ENCODE data around the gene NMT2. TPM values are rescaled to one million over a fixed set of nuclear protein-coding genes. Genes with fewer than 3 reads are reported as not detected.

Gene NMT2

GRCh38 chr10:15059914-15060313 lies 108.6 kb downstream of the NMT2 start:
- H3K9ac ChIP-seq (ENCODE audit: low read depth, low read length, poor library complexity), result no peak overlapping the region
- H2AFZ ChIP-seq (ENCODE audit: low read length), result no peak overlapping the region
- peaks cover 0 to 3% of the 10 kb centered on the region in 2 donors for H3K9me3 ChIP-seq (replicated peaks in 1 of 2; ENCODE audit: control insufficient read depth in 2 of 2, insufficient read depth in 1 of 2, low read depth in 1 of 2, low read length in 2 of 2)
- H2BK12ac ChIP-seq (ENCODE audit: low read length), result no peak overlapping the region
- no peak overlapping the region for H3K4ac ChIP-seq (ENCODE audit: low read length)
- no peak overlapping the region for H3K23ac ChIP-seq (ENCODE audit: low read depth, low read length, poor library complexity)
- no peak for DNase-seq (ENCODE audit: low spot score)
- no peak overlapping the region for H3K27ac ChIP-seq (replicated peaks; ENCODE audit: low read length)
- WGBS, 2 donors (ENCODE audit: extremely low coverage in 2 of 2, insufficient read length in 2 of 2, insufficient replicate concordance in 1 of 2), result no CpG with 5 or more reads among the region's 4 CpGs
- no peaks in the 10 kb centered on the region for H3K27me3 ChIP-seq (ENCODE audit: control insufficient read depth in 3 of 3, insufficient read depth in 3 of 3, low read depth in 1 of 3, low read length in 3 of 3)
- no peak overlapping the region for H4K91ac ChIP-seq (ENCODE audit: low read depth, low read length, poor library complexity)
- H3K4me3 ChIP-seq (ENCODE audit: low read length in 2 of 2), result no peak overlapping the region
- no peak overlapping the region for H2BK5ac ChIP-seq (ENCODE audit: low read length)
- H3K14ac ChIP-seq (ENCODE audit: low read length), result no peak overlapping the region
- no peak overlapping the region for H2BK15ac ChIP-seq (ENCODE audit: low read length)
- H3K79me1 ChIP-seq (ENCODE audit: low read depth, low read length), result no peaks in the 10 kb centered on the region
- no peak overlapping the region for H2BK120ac ChIP-seq (ENCODE audit: low read depth, low read length)
- no peaks in the 10 kb centered on the region for H3K4me1 ChIP-seq (ENCODE audit: control insufficient read depth in 2 of 2, insufficient read depth in 1 of 2, low read depth in 1 of 2, low read length in 2 of 2)
- no peak overlapping the region for H3K4me2 ChIP-seq (ENCODE audit: insufficient read depth, low read length, poor library complexity, severe bottlenecking)
- no peak overlapping the region for H4K8ac ChIP-seq (ENCODE audit: low read depth, low read length)
- H2AK5ac ChIP-seq (ENCODE audit: low read depth, low read length), result no peak overlapping the region
- H3K36me3 ChIP-seq (replicated peaks in 1 of 2; ENCODE audit: control insufficient read depth in 2 of 2, insufficient read depth in 2 of 2, low read length in 2 of 2), result no peaks in the 10 kb centered on the region
- H3K18ac ChIP-seq (ENCODE audit: low read length), result no peak overlapping the region

- WGBS, 2 donors (ENCODE audit: extremely low coverage in 2 of 2, insufficient read length in 2 of 2, insufficient replicate concordance in 1 of 2), result no CpG with 5 or more reads among the region's 1 CpG
- Histone ChIP-seq H4K8ac (ENCODE audit: low read depth, low read length) (no peak overlapping the region), H3K79me1 (ENCODE audit: low read depth, low read length) (no peaks in the 10 kb centered on the region), H3K9ac (ENCODE audit: low read depth, low read length, poor library complexity) (no peak overlapping the region), H3K27ac (replicated peaks; ENCODE audit: low read length) (no peak overlapping the region), H2BK12ac (ENCODE audit: low read length) (no peak overlapping the region), H3K9me3 (replicated peaks in 1 of 2; ENCODE audit: control insufficient read depth in 2 of 2, insufficient read depth in 1 of 2, low read depth in 1 of 2, low read length in 2 of 2) (peaks cover 0 to 3% of the 10 kb centered on the region in 2 donors), H2AFZ (ENCODE audit: low read length) (no peak overlapping the region), H2BK5ac (ENCODE audit: low read length) (no peak overlapping the region), H3K14ac (ENCODE audit: low read length) (no peak overlapping the region), H2BK15ac (ENCODE audit: low read length) (no peak overlapping the region), H2AK5ac (ENCODE audit: low read depth, low read length) (no peak overlapping the region), H3K36me3 (replicated peaks in 1 of 2; ENCODE audit: control insufficient read depth in 2 of 2, insufficient read depth in 2 of 2, low read length in 2 of 2) (no peaks in the 10 kb centered on the region), H3K27me3 (ENCODE audit: control insufficient read depth in 3 of 3, insufficient read depth in 3 of 3, low read depth in 1 of 3, low read length in 3 of 3) (no peaks in the 10 kb centered on the region), H3K4me1 (ENCODE audit: control insufficient read depth in 2 of 2, insufficient read depth in 1 of 2, low read depth in 1 of 2, low read length in 2 of 2) (no peaks in the 10 kb centered on the region), H3K18ac (ENCODE audit: low read length) (no peak overlapping the region), H3K4ac (ENCODE audit: low read length) (no peak overlapping the region), H3K4me3 (ENCODE audit: low read length in 2 of 2) (no peak overlapping the region), H3K4me2 (ENCODE audit: insufficient read depth, low read length, poor library complexity, severe bottlenecking) (no peak overlapping the region), H4K91ac (ENCODE audit: low read depth, low read length, poor library complexity) (no peak overlapping the region), H2BK120ac (ENCODE audit: low read depth, low read length) (no peak overlapping the region), H3K23ac (ENCODE audit: low read depth, low read length, poor library complexity) (no peak overlapping the region)
- no peak for DNase-seq (ENCODE audit: low spot score)
Measured at GRCh38 chr10:15058689-15059088, 109.8 kb downstream of the NMT2 start.

Small RNA genes lying within 50 kb of the gene (small RNA-seq; reads per million reads assigned to genes)
- gene AL590365.1 (ENCODE audit: insufficient read depth), result not detected

All from neuronal stem cell (in vitro differentiated cells).